HepG2 (cell line): ENCODE data around the gene NEAT1. TPM values are rescaled to one million over a fixed set of nuclear protein-coding genes. Genes with fewer than 3 reads are reported as not detected.
A peak's percentile ranks its signal among the peaks of the same experiment; 100 is the strongest.

Experiments
- ATAC-seq: fragments of 200-7000 bp; cut with Tn5 transposase; 3 replicates; pipeline ENCODE4 v1.9.1; 2020; ENCODE audit warnings: mild to moderate bottlenecking, moderate library complexity
- BruUV-seq: library from RNA; stranded (reverse); fragments of 400-500 nt; replicated peaks from 2 replicates; lab custom pipeline; 2021; lab: Mats Ljungman, UMichigan
- CTCF ChIA-PET: fragments of 300-600 bp; formaldehyde crosslinking; extraction: SDS; loops from one replicate; lab custom pipeline; 2021; ENCODE audit warnings: low total read pairs, inconsistent platforms, low intra/inter-chr PET ratio; lab: Yijun Ruan, JAX
- POLR2A ChIA-PET: fragments of 350-600 bp; sonication (Branson Sonifier 250); formaldehyde crosslinking; loops from one replicate; lab custom pipeline; 2020; ENCODE audit warnings: antibody characterized with exemption, inconsistent platforms; lab: Yijun Ruan, JAX
- DNase-seq: peaks from one replicate; pipeline ENCODE4 v3.0.0-alpha.2; 2015; ENCODE audit warnings: low spot score
- FAIRE-seq: peaks from 3 replicates; lab custom pipeline; 2011; peaks lifted over from hg19 to GRCh38; lab: Jason Lieb, UNC
- H2AFZ ChIP-seq: one replicate; pipeline ENCODE4 v1.6.1; 2011; ENCODE audit warnings: low read length, inconsistent platforms
- H3K27ac ChIP-seq: fragments of 300-600 bp; 3 replicates; pipeline ENCODE4 v1.8.0; 2011; ENCODE audit warnings: mixed run types, mild to moderate bottlenecking, mixed read lengths, low read length, inconsistent platforms; ENCODE audit not compliant: insufficient read depth; ENCODE audit errors: extremely low read length
- H3K27me3 ChIP-seq, 2 experiments: fragments of 200-600 bp in 1 of 2; 2 replicates in 1 of 2; 3 replicates in 1 of 2; pipeline versions ENCODE4 v1.6.0 to v1.8.0; 2011; ENCODE audit warnings: low read length in 2 of 2, mild to moderate bottlenecking in 2 of 2, moderate library complexity in 2 of 2, inconsistent platforms in 1 of 2; ENCODE audit not compliant: insufficient read depth in 2 of 2, control insufficient read depth in 1 of 2
- H3K36me3 ChIP-seq, 2 experiments: fragments of 200-600 bp in 1 of 2; replicated peaks in 1 of 2; 2 replicates in 1 of 2; 3 replicates in 1 of 2; pipeline versions ENCODE4 v1.5.1 to v1.8.0; 2011; ENCODE audit warnings: low read length in 2 of 2, inconsistent platforms in 1 of 2; ENCODE audit not compliant: insufficient read depth in 2 of 2, control insufficient read depth in 1 of 2
- H3K4me1 ChIP-seq: 2 replicates; pipeline ENCODE4 v1.5.1; 2012; ENCODE audit warnings: low read length, inconsistent platforms; ENCODE audit not compliant: insufficient read depth
- H3K4me2 ChIP-seq: 2 replicates; pipeline ENCODE4 v1.6.0; 2011; ENCODE audit warnings: low read depth, low read length, inconsistent platforms
- H3K4me3 ChIP-seq, 3 experiments: fragments of 200-600 bp in 1 of 3; sonication (generic), shearing (Covaris generic) in 1 of 3; replicated peaks in 1 of 3; 2 replicates each; pipeline ENCODE4 v1.5.1; 2011 to 2016; ENCODE audit warnings: low read length in 3 of 3, inconsistent platforms in 2 of 3, low read depth in 2 of 3, mild to moderate bottlenecking in 2 of 3, control low read depth in 1 of 3, mixed read lengths in 1 of 3; ENCODE audit not compliant: insufficient read depth in 1 of 3
- H3K79me2 ChIP-seq: one replicate; pipeline ENCODE4 v1.6.1; 2011; ENCODE audit warnings: low read length, inconsistent platforms; ENCODE audit not compliant: insufficient read depth
- H3K9ac ChIP-seq: 2 replicates; pipeline ENCODE4 v1.6.0; 2011; ENCODE audit warnings: mild to moderate bottlenecking, low read depth, low read length, inconsistent platforms; ENCODE audit not compliant: insufficient read depth
- H3K9me3 ChIP-seq: 2 replicates; pipeline ENCODE4 v1.5.1; 2012; ENCODE audit warnings: mild to moderate bottlenecking, low read length
- H4K20me1 ChIP-seq: 2 replicates; pipeline ENCODE4 v1.6.0; 2011; ENCODE audit warnings: inconsistent platforms, mild to moderate bottlenecking, low read length, moderate library complexity; ENCODE audit not compliant: insufficient read depth
- CBX2 ChIP-seq, 2 experiments: fragments of 200-600 bp in 1 of 2; sonication (generic); formaldehyde crosslinking in 1 of 2; IDR thresholded peaks; 2 replicates each; pipeline versions ENCODE4 v1.7.0 to v1.8.1; 2018 to 2022; ENCODE audit warnings: low read depth in 2 of 2, low read length in 1 of 2, mild to moderate bottlenecking in 1 of 2, missing genetic modification reagents in 1 of 2
- CBX5 ChIP-seq: sonication (generic); formaldehyde crosslinking; IDR thresholded peaks from 2 replicates; pipeline ENCODE4 v1.4.0; 2020; ENCODE audit warnings: missing genetic modification reagents, borderline replicate concordance
- CTCF ChIP-seq: sonication (generic); formaldehyde crosslinking; IDR thresholded peaks from 2 replicates; pipeline ENCODE4 v1.5.0; 2020; ENCODE audit warnings: mild to moderate bottlenecking, missing genetic modification reagents, moderate library complexity
- DBP ChIP-seq: sonication (generic); formaldehyde crosslinking; IDR thresholded peaks from 2 replicates; pipeline ENCODE4 v1.4.0; 2020; ENCODE audit warnings: missing genetic modification reagents; ENCODE audit errors: not compliant biosample characterization
- IRF2 ChIP-seq: IDR thresholded peaks from 2 replicates; pipeline ENCODE4 v1.6.1; 2018; ENCODE audit warnings: missing genetic modification reagents, missing compliant biosample characterization
- KAT7 ChIP-seq: IDR thresholded peaks from 2 replicates; pipeline ENCODE4 v1.6.1; 2018; ENCODE audit warnings: borderline replicate concordance, missing compliant biosample characterization
- MZF1 ChIP-seq: sonication (generic); formaldehyde crosslinking; IDR thresholded peaks from 2 replicates; pipeline ENCODE4 v1.8.1; 2023; ENCODE audit warnings: mild to moderate bottlenecking, missing genetic modification reagents, borderline replicate concordance
- RAD21 ChIP-seq: fragments of 450-650 bp; formaldehyde crosslinking; IDR thresholded peaks from 2 replicates; pipeline ENCODE4 v1.5.0; 2020; ENCODE audit warnings: mild to moderate bottlenecking
- RBM39 ChIP-seq: fragments of 200-400 bp; formaldehyde crosslinking; IDR thresholded peaks from one replicate; pipeline ENCODE4 v1.6.1; 2018; ENCODE audit warnings: antibody characterized with exemption, mild to moderate bottlenecking, low read depth, low read length; ENCODE audit not compliant: poor library complexity, severe bottlenecking
- RNF2 ChIP-seq: fragments of 450-650 bp; conservative IDR thresholded peaks from 2 replicates; pipeline ENCODE4 v1.6.1; 2016; ENCODE audit warnings: low read depth
- SOX6 ChIP-seq, 2 experiments: fragments of 450-650 bp in 1 of 2; sonication (generic) in 1 of 2; formaldehyde crosslinking in 1 of 2; IDR thresholded peaks; 2 replicates each; pipeline versions ENCODE4 v1.4.0 to v1.6.1; 2017 to 2020; ENCODE audit warnings: antibody characterized with exemption in 1 of 2, mild to moderate bottlenecking in 1 of 2, missing genetic modification reagents in 1 of 2
- SP4 ChIP-seq: sonication (generic); formaldehyde crosslinking; IDR thresholded peaks from 2 replicates; pipeline ENCODE4 v1.8.1; 2023; ENCODE audit warnings: mild to moderate bottlenecking, missing genetic modification reagents
- SRSF1 ChIP-seq: fragments of 200-400 bp; formaldehyde crosslinking; optimal IDR thresholded peaks from 2 replicates; pipeline ENCODE3; 2017; ENCODE audit warnings: mild to moderate bottlenecking, low read depth, low read length, moderate library complexity
- TBP ChIP-seq: sonication (generic); formaldehyde crosslinking; IDR thresholded peaks from 2 replicates; pipeline ENCODE4 v1.5.0; 2020; ENCODE audit warnings: missing genetic modification reagents
- ZBTB26 ChIP-seq: IDR thresholded peaks from 2 replicates; pipeline ENCODE4 v1.6.1; 2016; ENCODE audit warnings: missing compliant biosample characterization, missing genetic modification reagents, borderline replicate concordance
- ZFX ChIP-seq: sonication (generic); formaldehyde crosslinking; IDR thresholded peaks from 2 replicates; pipeline ENCODE4 v1.4.0; 2020; ENCODE audit warnings: mild to moderate bottlenecking, low read depth, missing genetic modification reagents, moderate library complexity
- ZNF432 ChIP-seq: sonication (generic); formaldehyde crosslinking; IDR thresholded peaks from 2 replicates; pipeline ENCODE4 v1.5.0; 2020; ENCODE audit warnings: missing genetic modification reagents, mild to moderate bottlenecking, borderline replicate concordance
- ZNF709 ChIP-seq: sonication (generic); formaldehyde crosslinking; IDR thresholded peaks from 2 replicates; pipeline ENCODE4 v1.5.0; 2020; ENCODE audit warnings: mild to moderate bottlenecking, missing genetic modification reagents
- ZNF749 ChIP-seq: sonication (generic); formaldehyde crosslinking; IDR thresholded peaks from 2 replicates; pipeline ENCODE4 v1.8.0; 2022; ENCODE audit warnings: mild to moderate bottlenecking, missing genetic modification reagents, moderate library complexity, borderline replicate concordance
- ZNF792 ChIP-seq: IDR thresholded peaks from 2 replicates; pipeline ENCODE4 v1.6.1; 2016
- ZNF850 ChIP-seq: sonication (generic); formaldehyde crosslinking; conservative IDR thresholded peaks from 2 replicates; pipeline ENCODE4 v1.9.0; 2021; ENCODE audit warnings: mild to moderate bottlenecking, missing genetic modification reagents
- WGBS: methylation state at CpG from one replicate; pipeline ENCODE4 v1.1.6; 2017; ENCODE audit warnings: low lambda C conversion rate; 5-methylcytosine and 5-hydroxymethylcytosine counted together
- in situ Hi-C: cut with HindIII; loops from 2 replicates; pipeline ENCODE4 v1.10.0; 2017; ENCODE audit warnings: low pct_unique_long_range_greater_than_20kb; ENCODE audit not compliant: extremely low pct_ligation_motif_present
- intact Hi-C: fragments of 100-400 bp; cut with micrococcal nuclease; formaldehyde crosslinking; loops from one replicate; pipeline ENCODE4 v1.10.0; 2022; ENCODE audit not compliant: unreplicated experiment
- polyA plus RNA-seq, 8 experiments: library from polyadenylated mRNA; depleted of rRNA in 3 of 8; stranded (reverse) in 7 of 8; unstranded in 1 of 8; fragments of >200 nt; fragmentation: Illumina TruSeq in 4 of 8; extraction: Trizol in 4 of 8; gene quantifications; 2 replicates each; pipeline versions ENCODE4 v1.2.1 to v1.2.3, GENCODE V29; 2011 to 2016; ENCODE audit warnings: low read depth in 4 of 8, missing spikeins in 1 of 8, mixed read lengths in 1 of 8; ENCODE audit not compliant: insufficient read depth in 1 of 8
- total RNA-seq, 5 experiments: library from RNA; depleted of rRNA; stranded (reverse); fragments of >200 nt; fragmentation: Illumina TruSeq; extraction: Trizol; gene quantifications; 2 replicates each; pipeline ENCODE4 v1.2.3, GENCODE V29; 2016; ENCODE audit warnings: low read depth in 1 of 5

Gene NEAT1
- total and polyA plus RNA-seq, 2 of the 13 experiments (the other 11 are each of a cell fraction or from before 2014, with no cell fraction given), result 20.5 to 41.2 TPM

GRCh38 chr11:65471447-65471891 lies 48.9 kb downstream of the NEAT1 start:
- peak overlapping the region; percentile 93 for H3K4me2 ChIP-seq
- no peak overlapping the region for H3K27ac ChIP-seq
- in situ Hi-C loops (loop anchor here (5.0 kb wide), 1 partner anchor 36 kb away; no protein-coding TSS in a partner anchor), intact Hi-C loops (loop anchor here (2.0 kb wide), 1 partner anchor 39 kb away; no protein-coding TSS in a partner anchor)
- H3K27me3 ChIP-seq, result no peaks in the 10 kb centered on the region; a peak in 1 of 5 replicates
- DNase-seq (peak; percentile 73), ATAC-seq (peak; percentile 92), FAIRE-seq (peak; percentile 58)
- H4K20me1 ChIP-seq, result no peaks in the 10 kb centered on the region
- no peak overlapping the region for H2AFZ ChIP-seq
- H3K9me3 ChIP-seq, result no peaks in the 10 kb centered on the region
- POLR2A ChIA-PET, result interaction anchor here (0.9 to 17.5 kb wide), 21 partner anchors 8 to 166 kb away, joined by 3 to 1590 read pairs (median 5); partner anchors contain the start of genes DPF2, MALAT1, NEAT1 and SCYL1
- peak overlapping the region; percentile 57; the same call in 1 of the 2 replicates for H3K9ac ChIP-seq
- peak overlapping the region; percentile 31 to 63 (median 33); a peak in 5 of 6 replicates for H3K4me3 ChIP-seq
- peaks cover 6% of the 10 kb centered on the region for H3K79me2 ChIP-seq
- H3K36me3 ChIP-seq, result no peaks in the 10 kb centered on the region
- CTCF ChIA-PET, result interaction anchor here (1.8 kb wide), 1 partner anchor 39 kb away, joined by 9 read pairs; no protein-coding TSS in a partner anchor
- H3K4me1 ChIP-seq, result peaks cover 57% of the 10 kb centered on the region
- WGBS, result no CpG with 5 or more reads among the region's 8 CpGs
- no TSS peak for BruUV-seq
- TF ChIP-seq CBX5, result 0 out of 2 replicates have a peak, but pooled peaks have one; percentile 22
- peak; percentile 54; the same call in 1 of the 2 replicates for TF ChIP-seq ZBTB26 (CRISPR knock-in tag)
- no peak for TF ChIP-seq MZF1 (CRISPR knock-in tag)
- peak; percentile 86 for TF ChIP-seq RAD21 (CRISPR knock-in tag)
- TF ChIP-seq IRF2 (CRISPR knock-in tag), result peak; percentile 42; the same call in 1 of the 2 replicates
- no peak for TF ChIP-seq RBM39
- 0 out of 2 replicates have a peak, but pooled peaks have one; percentile 27 for TF ChIP-seq SP4
- 0 out of 2 replicates have a peak, but pooled peaks have one; percentile 45 for TF ChIP-seq ZNF792 (CRISPR knock-in tag)
- 0 out of 2 replicates have a peak, but pooled peaks have one; percentile 28 for TF ChIP-seq ZNF749 (CRISPR knock-in tag)
- no peak for TF ChIP-seq TBP (CRISPR knock-in tag)
- TF ChIP-seq ZNF850 (CRISPR knock-in tag), result no peak
- TF ChIP-seq SOX6 (IDR thresholded peaks at IDR 0.05), result no peak
- 0 out of 2 replicates have a peak, but pooled peaks have one; percentile 19 for TF ChIP-seq SOX6 (CRISPR knock-in tag; IDR thresholded peaks at IDR 0.05)
- TF ChIP-seq CBX2 (IDR thresholded peaks at IDR 0.05; ENCODE audit: low read depth, low read length), result no peak
- no peak for TF ChIP-seq CBX2 (CRISPR knock-in tag; IDR thresholded peaks at IDR 0.05; ENCODE audit: low read depth)
- TF ChIP-seq SRSF1, result peak; percentile 41
- no peak for TF ChIP-seq ZNF709
- TF ChIP-seq DBP (CRISPR knock-in tag), result peak; percentile 96
- TF ChIP-seq ZNF432 (CRISPR knock-in tag), result no peak
- peak; percentile 28; the same call in 1 of the 2 replicates for TF ChIP-seq ZFX (CRISPR knock-in tag)
- TF ChIP-seq CTCF, result peak; percentile 90
- no peak for TF ChIP-seq RNF2
- TF ChIP-seq KAT7 (CRISPR knock-in tag), result no peak
